NCI-H187 (cell line): ENCODE data around the gene NRAS.
"Not testable (repeated sequence)": the region's sequence is repeated elsewhere in the genome, so short reads cannot be mapped to it uniquely, and the experiment has no call there.

Experiments
- DNase-seq, 2 experiments: peaks; one replicate each; lab custom pipeline; 2025; lab: John Stamatoyannopoulos, UW

Gene NRAS

GRCh38 chr1:114716304-114717170 lies at the start of gene NRAS:
Gene NRAS (minus strand): TSS chr1:114716771. CDS start chr1:114716160, 611 bp downstream.
- peak; percentile 78 to 87 for DNase-seq

- DNase-seq = no peak
Measured at GRCh38 chr1:114764689-114765088, 48.1 kb upstream of the NRAS start.

- DNase-seq = no peak
Measured at GRCh38 chr1:114758256-114758832, 41.8 kb upstream of the NRAS start.

- peak; percentile 93 to 97 for DNase-seq
Measured at GRCh38 chr1:114757455-114758255, 41.1 kb upstream of the NRAS start, which contains the start of gene CSDE1. Gene CSDE1 (minus strand): TSS chr1:114757984. CDS start chr1:114739890, 18,094 bp downstream.

- DNase-seq = no peak
Measured at GRCh38 chr1:114756949-114757454, 40.4 kb upstream of the NRAS start.

GRCh38 chr1:114756009-114756892 lies 39.7 kb upstream of the NRAS start:
- DNase-seq = no peak

GRCh38 chr1:114755006-114755931 lies 38.7 kb upstream of the NRAS start:
- no peak for DNase-seq

GRCh38 chr1:114753702-114754101 lies 37.1 kb upstream of the NRAS start:
- not testable (repeated sequence) for DNase-seq

GRCh38 chr1:114753143-114753542 lies 36.6 kb upstream of the NRAS start:
- DNase-seq = no peak

- DNase-seq = no peak
Measured at GRCh38 chr1:114750780-114751179, 34.2 kb upstream of the NRAS start.

GRCh38 chr1:114749835-114750234 lies 33.3 kb upstream of the NRAS start:
- DNase-seq = no peak

GRCh38 chr1:114746450-114747121 lies 30.0 kb upstream of the NRAS start:
- DNase-seq = no peak

GRCh38 chr1:114745291-114745690 lies 28.7 kb upstream of the NRAS start:
- no peak for DNase-seq

GRCh38 chr1:114741963-114742746 lies 25.6 kb upstream of the NRAS start:
- DNase-seq = no peak

- DNase-seq = no peak
Measured at GRCh38 chr1:114740331-114740730, 23.8 kb upstream of the NRAS start.

GRCh38 chr1:114737314-114737849 lies 20.8 kb upstream of the NRAS start:
- DNase-seq = no peak

- no peak for DNase-seq
Measured at GRCh38 chr1:114735479-114735878, 18.9 kb upstream of the NRAS start.

- no peak for DNase-seq
Measured at GRCh38 chr1:114729782-114730181, 13.2 kb upstream of the NRAS start.
